Measurements from ENCODE around the gene BORCS6. TPM values are rescaled to one million over a fixed set of nuclear protein-coding genes. Genes with fewer than 3 reads are reported as not detected.

BORCS6 gene
- polyA plus RNA-seq, 3 donors = 5.4 to 14.1 (median 13.9) TPM

GRCh38 chr17:8155231-8155995, 34.6 kb downstream of the BORCS6 start:
- peaks cover 10 to 15% of the 10 kb centered on the region in 2 donors for H3K36me3 ChIP-seq (replicated peaks in 1 of 2; ENCODE audit: control insufficient read depth in 1 of 2, insufficient read depth in 2 of 2, low read length in 2 of 2)
- Mint-ChIP-seq H3K4me1 (peaks cover 47% of the 10 kb centered on the region), H3K27ac (no peak overlapping the region), H3K36me3 (peaks cover 28 to 31% of the 10 kb centered on the region in 2 donors), H3K9me3 (peaks cover 0 to 4% (median 0%) of the 10 kb centered on the region in 7 donors), H3K4me3 (peak overlapping the region in 1 of 2 donors; percentile 69), H3K27me3 (ENCODE audit: low read depth in 3 of 3) (peaks cover 0 to 5% (median 0%) of the 10 kb centered on the region in 3 donors)
- peak overlapping the region; percentile 89 to 99 for H3K27ac ChIP-seq (ENCODE audit: low read depth in 1 of 2, low read length in 2 of 2)
- peaks cover 61 to 93% of the 10 kb centered on the region in 2 donors for H3K4me1 ChIP-seq (ENCODE audit: control insufficient read depth in 1 of 2, insufficient read depth in 2 of 2, low read length in 2 of 2)
- no peaks in the 10 kb centered on the region for H3K9me3 ChIP-seq (replicated peaks in 1 of 2; ENCODE audit: control insufficient read depth in 1 of 2, insufficient read depth in 1 of 2, low read length in 2 of 2)
- TF ChIP-seq CTCF (IDR thresholded peaks at IDR 0.05) = no peak
- peak overlapping the region; percentile 65 to 100 (median 88) for H3K4me3 ChIP-seq (replicated peaks in 1 of 3; ENCODE audit: low read depth in 2 of 3, low read length in 3 of 3)
- WGBS (ENCODE audit: insufficient coverage) = 60% methylated on average over 13 of the region's 14 CpGs
- no peak for DNase-seq
- H3K27me3 ChIP-seq (ENCODE audit: control insufficient read depth in 2 of 2, insufficient read depth in 2 of 2, low read length in 2 of 2) = no peaks in the 10 kb centered on the region
- H2AFZ ChIP-seq (ENCODE audit: insufficient read depth, low read depth, low read length, poor library complexity, severe bottlenecking) = no peak overlapping the region
- H3K79me2 ChIP-seq (ENCODE audit: insufficient read depth, low read length) = peaks cover 27% of the 10 kb centered on the region
- intact Hi-C loops (cut with micrococcal nuclease) = loop anchor here (5.0 to 10.0 kb wide), 3 partner anchors 33 to 321 kb away; partner anchors contain the start of genes HES7 (in 1 of the 2) and KDM6B (in 1 of the 2)
- H3K9ac ChIP-seq (ENCODE audit: insufficient read depth, low read length, poor library complexity, severe bottlenecking) = peak overlapping the region; percentile 89
- peak overlapping the region; percentile 97 for H3K4me2 ChIP-seq (replicated peaks; ENCODE audit: extremely low read depth, low read length, poor library complexity, severe bottlenecking)
- H4K20me1 ChIP-seq (ENCODE audit: insufficient read depth, low read length) = peaks cover 47% of the 10 kb centered on the region

GRCh38 chr17:8154608-8155155, 35.3 kb downstream of the BORCS6 start:
- Histone ChIP-seq H3K4me2 (replicated peaks; ENCODE audit: extremely low read depth, low read length, poor library complexity, severe bottlenecking) (peak overlapping the region; percentile 97), H3K27me3 (ENCODE audit: control insufficient read depth in 2 of 2, insufficient read depth in 2 of 2, low read length in 2 of 2) (no peaks in the 10 kb centered on the region), H4K20me1 (ENCODE audit: insufficient read depth, low read length) (peaks cover 54% of the 10 kb centered on the region), H3K79me2 (ENCODE audit: insufficient read depth, low read length) (peaks cover 31% of the 10 kb centered on the region), H3K9ac (ENCODE audit: insufficient read depth, low read length, poor library complexity, severe bottlenecking) (peak overlapping the region; percentile 89), H3K36me3 (replicated peaks in 1 of 2; ENCODE audit: control insufficient read depth in 1 of 2, insufficient read depth in 2 of 2, low read length in 2 of 2) (peaks cover 11 to 16% of the 10 kb centered on the region in 2 donors), H3K27ac (ENCODE audit: low read depth in 1 of 2, low read length in 2 of 2) (peak overlapping the region; percentile 83 to 99), H3K4me3 (replicated peaks in 1 of 3; ENCODE audit: low read depth in 2 of 3, low read length in 3 of 3) (peak overlapping the region; percentile 65 to 100 (median 88)), H2AFZ (ENCODE audit: insufficient read depth, low read depth, low read length, poor library complexity, severe bottlenecking) (no peak overlapping the region), H3K9me3 (replicated peaks in 1 of 2; ENCODE audit: control insufficient read depth in 1 of 2, insufficient read depth in 1 of 2, low read length in 2 of 2) (no peaks in the 10 kb centered on the region), H3K4me1 (ENCODE audit: control insufficient read depth in 1 of 2, insufficient read depth in 2 of 2, low read length in 2 of 2) (peaks cover 63 to 90% of the 10 kb centered on the region in 2 donors)
- Mint-ChIP-seq H3K27ac (no peak overlapping the region), H3K4me3 (peak overlapping the region in 1 of 2 donors; percentile 69), H3K4me1 (peaks cover 41% of the 10 kb centered on the region), H3K9me3 (peaks cover 0 to 4% (median 0%) of the 10 kb centered on the region in 7 donors), H3K36me3 (peaks cover 28 to 32% of the 10 kb centered on the region in 2 donors), H3K27me3 (ENCODE audit: low read depth in 3 of 3) (peaks cover 0 to 7% (median 0%) of the 10 kb centered on the region in 3 donors)
- DNase-seq = no peak
- WGBS (ENCODE audit: insufficient coverage) = 100% methylated on average over 1 of the region's 11 CpGs
- intact Hi-C loops (cut with micrococcal nuclease) = loop anchor here (5.0 to 10.0 kb wide), 4 partner anchors 32 to 320 kb away; partner anchors contain the start of genes HES7 (in 1 of the 2) and KDM6B (in 1 of the 2)
- no peak for TF ChIP-seq CTCF (IDR thresholded peaks at IDR 0.05)
